Right atrium auricular region (tissue), 2 donors: ENCODE results near the gene NGRN. TPM values are rescaled to one million over a fixed set of nuclear protein-coding genes. Genes with fewer than 3 reads are reported as not detected.
"Not testable (repeated sequence)": the region's sequence is repeated elsewhere in the genome, so short reads cannot be mapped to it uniquely, and the experiment has no call there.

ENCODE experiments used
- DNase-seq: peaks from one replicate; pipeline ENCODE4 v3.0.0-alpha.2; 2019; ENCODE audit warnings: low spot score
- H3K27ac ChIP-seq, 2 donors: fragments of 200-600 bp; sonication (generic); 1 replicate in 1 of 2; 2 replicates in 1 of 2; pipeline ENCODE4 v1.5.1; 2016 to 2019
- H3K27me3 ChIP-seq, 2 donors: fragments of 200-600 bp; sonication (generic); one replicate each; pipeline versions ENCODE4 v1.5.1 to v1.6.0; 2017 to 2019
- H3K36me3 ChIP-seq: fragments of 200-600 bp; sonication (generic); one replicate; pipeline ENCODE4 v1.5.1; 2016
- H3K4me1 ChIP-seq, 2 donors: fragments of 200-600 bp; sonication (generic); one replicate each; pipeline versions ENCODE4 v1.5.1 to v1.6.0; 2017 to 2019
- H3K4me3 ChIP-seq, 2 donors: fragments of 200-600 bp; sonication (generic); 1 replicate in 1 of 2; 2 replicates in 1 of 2; pipeline ENCODE4 v1.5.1; 2017 to 2019; ENCODE audit warnings: mild to moderate bottlenecking in 1 of 2, moderate library complexity in 1 of 2
- H3K9me3 ChIP-seq, 2 donors: fragments of 200-600 bp; sonication (generic); one replicate each; pipeline ENCODE4 v1.5.1; 2019
- CTCF ChIP-seq, 2 donors: fragments of 200-600 bp; sonication (generic); IDR thresholded peaks; one replicate each; pipeline ENCODE4 v1.5.1; 2019; ENCODE audit warnings: antibody characterized with exemption in 2 of 2
- total RNA-seq, 2 donors: library from RNA; depleted of rRNA; stranded (reverse); fragments of >200 nt; gene quantifications; one replicate each; pipeline ENCODE4 v1.1.0, GENCODE V29; 2016

Gene NGRN
- total RNA-seq, 2 donors from 2014 or later = 107 to 110 TPM

GRCh38 chr15:90286678-90287077 lies 21.2 kb downstream of the NGRN start:
- no peaks in the 10 kb centered on the region for H3K9me3 ChIP-seq
- H3K4me1 ChIP-seq = no peaks in the 10 kb centered on the region
- TF ChIP-seq CTCF (IDR thresholded peaks at IDR 0.05) = peak; percentile 18 to 58
- H3K27me3 ChIP-seq = no peaks in the 10 kb centered on the region
- peak; percentile 36 for DNase-seq
- no peak overlapping the region for H3K4me3 ChIP-seq
- no peak overlapping the region for H3K27ac ChIP-seq
- H3K36me3 ChIP-seq = no peaks in the 10 kb centered on the region

GRCh38 chr15:90287101-90287500 lies 21.6 kb downstream of the NGRN start:
- H3K36me3 ChIP-seq = no peaks in the 10 kb centered on the region
- TF ChIP-seq CTCF (IDR thresholded peaks at IDR 0.05) = no peak
- no peak overlapping the region for H3K4me3 ChIP-seq
- no peaks in the 10 kb centered on the region for H3K4me1 ChIP-seq
- H3K27me3 ChIP-seq = no peaks in the 10 kb centered on the region
- H3K9me3 ChIP-seq = no peaks in the 10 kb centered on the region
- DNase-seq = peak; percentile 52
- no peak overlapping the region for H3K27ac ChIP-seq

GRCh38 chr15:90287946-90288345 lies 22.5 kb downstream of the NGRN start:
- DNase-seq = no peak
- Histone ChIP-seq H3K4me1 (no peaks in the 10 kb centered on the region), H3K27ac (no peak overlapping the region), H3K9me3 (no peaks in the 10 kb centered on the region), H3K27me3 (no peaks in the 10 kb centered on the region), H3K4me3 (no peak overlapping the region), H3K36me3 (no peaks in the 10 kb centered on the region)
- TF ChIP-seq CTCF (IDR thresholded peaks at IDR 0.05) = no peak

GRCh38 chr15:90291679-90292356 lies 26.3 kb downstream of the NGRN start:
- H3K36me3 ChIP-seq = no peaks in the 10 kb centered on the region
- no peak overlapping the region for H3K27ac ChIP-seq
- H3K4me3 ChIP-seq = no peak overlapping the region
- peak; percentile 28 for DNase-seq
- peaks cover 0 to 12% of the 10 kb centered on the region in 2 donors for H3K4me1 ChIP-seq
- no peak for TF ChIP-seq CTCF (IDR thresholded peaks at IDR 0.05)
- no peaks in the 10 kb centered on the region for H3K9me3 ChIP-seq
- H3K27me3 ChIP-seq = no peaks in the 10 kb centered on the region

- H3K4me3 ChIP-seq, H3K9me3 ChIP-seq, H3K27ac ChIP-seq, H3K36me3 ChIP-seq, H3K27me3 ChIP-seq: not testable (repeated sequence)
- peak; percentile 68 to 85 for TF ChIP-seq CTCF (IDR thresholded peaks at IDR 0.05)
- peaks cover 0 to 12% of the 10 kb centered on the region in 2 donors for H3K4me1 ChIP-seq
- peak; percentile 69 for DNase-seq
Observed at GRCh38 chr15:90293040-90293810, 27.8 kb downstream of the NGRN start.
